CD4-positive, alpha-beta T cell treated with Interleukin-4 for 1 hour (primary cell): ENCODE measurements around the gene SCARB1.
A peak's percentile ranks its signal among the peaks of the same experiment; 100 is the strongest.

Experiments used
- DNase-seq, 2 donors: peaks; one replicate each; pipeline ENCODE4 v3.0.0-alpha.2; 2020 to 2022

SCARB1 gene

DNA sequence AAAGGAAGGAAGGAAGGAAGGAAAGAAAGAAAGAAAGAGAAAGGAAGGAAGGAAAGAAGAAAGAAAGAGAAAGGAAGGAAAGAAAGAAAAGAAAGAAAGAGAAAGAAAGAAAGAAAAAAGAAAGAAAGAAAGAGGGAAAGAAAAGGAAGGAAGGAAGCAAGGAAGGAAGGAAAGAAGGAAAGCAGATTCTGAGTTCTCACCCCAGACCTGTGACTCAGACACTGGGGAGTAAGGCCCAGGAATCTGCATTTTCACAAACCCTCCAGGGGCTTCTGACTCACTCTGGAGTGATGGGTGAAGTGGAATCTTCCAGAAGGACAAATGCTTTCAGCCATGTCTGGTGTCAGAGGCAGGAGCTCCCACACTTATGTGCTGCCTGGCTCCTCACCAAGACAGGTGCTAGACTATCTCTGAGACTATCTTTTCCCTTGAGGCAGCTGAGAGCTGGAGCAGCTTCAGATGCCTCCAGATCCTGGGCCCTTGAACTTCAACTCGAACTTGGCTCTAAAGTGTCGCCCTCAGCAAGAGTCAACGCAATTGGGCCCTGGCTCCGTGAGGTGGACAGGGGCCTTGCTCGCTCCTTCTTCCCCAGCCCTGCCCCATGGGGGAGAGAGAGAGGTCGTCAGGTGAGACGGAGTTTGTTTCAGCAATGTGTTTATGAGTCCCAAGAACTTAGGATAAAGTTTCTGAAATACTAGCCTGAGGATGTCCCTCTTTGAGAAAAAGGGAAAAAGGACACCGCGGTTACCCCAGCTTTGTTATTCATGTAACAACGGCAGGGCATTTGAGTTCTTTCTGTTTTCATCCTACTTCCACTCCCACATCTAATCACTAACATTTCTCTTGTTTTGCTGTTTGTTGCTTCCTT, 19.8 kb upstream of the SCARB1 start:
- DNase-seq = no peak

DNA sequence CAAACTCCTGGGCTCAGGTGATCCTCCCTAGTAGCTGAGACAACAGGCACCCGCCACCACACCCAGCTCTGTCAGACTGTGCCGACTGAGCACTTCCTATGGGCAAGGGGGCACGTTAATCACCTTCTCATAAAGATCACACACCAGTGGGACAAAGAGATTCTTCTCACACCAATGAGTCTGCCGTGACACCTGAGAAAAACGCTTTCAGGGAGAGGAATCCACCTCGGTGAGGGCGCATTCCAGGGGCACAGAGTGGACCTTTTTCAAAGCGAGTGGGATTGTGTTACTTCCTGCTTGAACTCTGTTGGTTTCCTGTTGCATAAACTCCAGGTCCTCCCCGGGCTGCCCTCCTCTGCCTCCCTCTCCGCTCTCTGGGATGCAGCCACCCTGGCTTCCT, 17.5 kb upstream of the SCARB1 start:
- DNase-seq = no peak

DNA sequence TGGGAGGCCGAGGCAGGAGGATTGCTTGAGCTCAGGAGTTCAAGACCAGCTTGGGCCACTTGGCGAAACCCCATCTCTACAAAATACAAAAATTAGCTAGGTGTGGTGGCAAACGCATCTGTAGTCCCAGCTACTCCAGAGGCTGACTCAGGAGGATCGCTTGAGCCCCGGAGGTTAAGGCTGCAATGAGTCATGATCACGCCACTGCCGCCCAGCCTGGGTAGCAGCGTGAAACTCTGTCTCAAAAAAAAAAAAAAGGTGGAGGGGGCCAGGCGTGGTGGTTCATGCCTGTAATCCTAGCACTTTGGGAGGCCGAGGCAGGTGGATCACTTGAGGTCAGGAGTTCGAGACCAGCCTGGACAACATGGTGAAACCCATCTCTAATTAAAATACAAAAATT, 16.7 kb upstream of the SCARB1 start:
- peak in 1 of 2 donors; percentile 24 for DNase-seq

DNA sequence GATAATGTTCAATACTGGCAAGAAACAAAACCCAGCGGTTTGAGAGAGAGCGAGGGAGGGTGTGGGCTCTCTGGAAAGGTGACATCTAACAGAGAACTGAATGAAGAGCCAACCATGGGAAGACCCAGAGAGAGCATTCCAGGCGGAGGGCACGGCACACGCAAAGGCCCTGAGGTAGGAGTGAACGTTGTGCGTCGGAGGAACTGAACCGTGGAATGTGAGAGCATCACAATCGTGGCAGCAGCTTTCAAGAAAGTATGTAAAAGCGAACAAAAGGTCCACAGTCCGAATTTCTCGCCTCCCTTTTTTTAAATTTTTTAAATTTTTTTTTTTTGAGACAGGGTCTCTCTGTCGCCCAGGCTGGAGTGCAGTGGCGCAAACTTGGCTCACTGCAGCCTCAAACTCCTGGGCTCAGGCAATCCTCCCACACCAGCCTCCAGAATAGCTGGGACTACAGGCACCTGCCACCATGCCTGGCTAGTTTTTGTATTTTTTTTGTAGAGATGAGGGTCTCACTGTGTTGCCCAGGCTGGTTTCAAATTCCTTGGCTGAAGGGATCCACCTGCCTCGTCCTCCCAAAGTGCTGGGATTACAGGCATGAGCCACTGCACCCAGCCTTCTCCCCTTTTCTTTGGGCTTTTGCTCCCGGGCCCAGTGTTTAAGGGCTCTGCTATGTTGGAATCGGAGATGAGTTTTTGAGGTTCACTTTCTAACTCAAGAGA, 15.3 kb upstream of the SCARB1 start:
- no peak for DNase-seq

DNA sequence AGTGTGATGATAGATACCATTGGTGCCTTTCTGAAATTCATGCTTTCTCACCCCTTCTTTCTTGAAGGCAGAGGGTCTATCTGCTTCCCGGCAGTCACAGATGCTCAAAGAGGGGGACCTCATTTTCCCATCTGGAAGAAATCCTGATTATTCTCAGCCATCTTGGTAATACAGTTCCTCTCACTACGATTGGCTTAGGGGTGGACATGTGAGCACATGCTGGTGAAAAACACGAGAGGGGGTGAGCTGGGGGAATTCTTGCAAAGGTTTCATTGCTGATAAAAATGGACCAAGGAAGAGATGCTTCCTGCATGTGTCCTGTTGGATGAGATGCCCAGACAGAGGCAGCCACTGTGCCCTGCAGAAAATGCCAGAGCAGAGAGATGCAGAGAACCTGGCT, 13.8 kb upstream of the SCARB1 start:
- DNase-seq = no peak

DNA sequence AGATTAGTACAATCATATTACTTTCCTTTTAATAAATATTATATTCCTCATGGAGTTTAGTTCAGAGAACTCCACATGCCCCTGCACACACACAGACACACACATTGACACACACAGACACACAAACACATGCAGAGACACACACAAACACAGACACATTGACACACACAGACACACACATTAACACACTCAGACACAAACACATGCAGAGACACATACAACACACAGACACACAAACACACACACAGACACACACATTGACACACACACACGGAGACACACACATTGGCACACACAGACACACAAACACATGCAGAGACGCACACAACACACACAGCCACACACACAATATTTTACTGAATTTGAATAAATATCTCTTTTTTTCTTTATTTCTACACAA, 12.5 kb upstream of the SCARB1 start:
- DNase-seq = no peak

DNA sequence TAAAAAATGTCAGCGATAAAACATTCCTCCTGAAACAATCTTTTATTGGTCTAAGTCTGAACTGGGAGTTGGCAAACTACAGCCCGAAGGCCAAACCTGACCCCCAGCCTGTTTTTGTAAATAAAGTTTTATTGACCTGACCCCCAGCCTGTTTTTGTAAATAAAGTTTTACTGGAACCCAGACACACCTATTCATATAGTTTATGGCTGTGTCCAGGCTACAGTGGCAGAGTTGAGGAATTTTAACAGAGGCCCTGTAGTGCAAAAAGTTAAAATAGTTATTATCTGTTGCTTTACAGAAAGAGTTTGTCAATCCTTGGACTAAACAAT, 12.1 kb upstream of the SCARB1 start:
- DNase-seq = no peak

DNA sequence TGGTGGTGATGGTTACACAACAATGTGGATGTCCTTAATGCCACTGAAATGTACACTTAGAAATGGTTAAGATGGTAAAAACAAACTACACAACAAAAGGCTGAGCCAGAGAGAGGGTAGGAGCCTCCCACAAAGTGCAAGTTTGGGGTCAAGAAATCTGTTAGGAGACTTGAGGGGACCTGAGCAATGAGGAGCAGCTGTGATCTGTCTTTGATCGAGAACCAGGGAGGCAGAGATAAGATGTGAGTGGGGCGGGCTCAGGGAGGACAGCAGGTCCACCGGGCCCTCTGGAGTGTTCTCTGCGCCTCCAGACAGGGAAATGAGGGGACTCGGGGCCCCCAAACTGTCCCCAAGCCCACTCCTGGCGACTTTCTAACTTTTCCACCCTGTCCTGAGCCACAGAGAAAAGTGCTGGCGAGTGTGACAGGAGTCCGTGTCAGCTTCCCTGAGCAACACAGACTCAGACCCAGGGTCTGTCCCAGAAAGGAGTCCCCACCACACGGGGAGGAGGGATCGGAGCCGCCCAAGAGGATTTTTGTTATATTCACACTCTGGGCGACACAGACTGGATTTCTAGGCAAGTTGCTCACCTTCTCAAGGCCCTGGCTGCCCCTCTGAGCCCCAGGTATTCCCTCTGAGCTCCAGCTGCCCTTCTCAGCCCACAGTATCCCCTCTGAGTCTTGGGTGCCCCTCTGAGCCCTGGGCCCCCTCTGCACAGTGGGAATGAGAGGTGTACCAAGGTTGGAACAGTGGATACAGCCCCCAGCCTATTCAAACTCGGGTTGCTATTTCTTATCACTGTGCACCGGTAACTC, 11.5 kb upstream of the SCARB1 start:
- no peak for DNase-seq

DNA sequence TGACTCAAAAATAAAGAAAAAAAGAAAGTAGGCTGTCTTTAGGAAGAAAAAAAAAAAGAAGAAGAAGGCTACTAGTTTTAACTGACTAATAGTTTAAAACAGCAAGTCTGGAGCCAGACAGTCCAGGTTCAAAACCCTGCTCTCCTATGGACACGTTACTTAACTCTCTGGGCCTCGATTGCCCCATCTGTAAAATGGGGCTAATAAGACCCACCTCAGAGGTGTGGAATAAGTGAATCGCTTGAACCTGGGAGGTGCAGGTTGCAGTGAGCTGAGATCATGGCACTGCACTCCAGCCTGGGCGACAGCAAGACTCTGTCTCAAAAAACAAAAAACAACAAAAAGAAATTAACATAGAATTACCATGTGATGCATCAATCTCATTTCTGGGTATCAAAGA, 10.5 kb upstream of the SCARB1 start:
- no peak for DNase-seq

DNA sequence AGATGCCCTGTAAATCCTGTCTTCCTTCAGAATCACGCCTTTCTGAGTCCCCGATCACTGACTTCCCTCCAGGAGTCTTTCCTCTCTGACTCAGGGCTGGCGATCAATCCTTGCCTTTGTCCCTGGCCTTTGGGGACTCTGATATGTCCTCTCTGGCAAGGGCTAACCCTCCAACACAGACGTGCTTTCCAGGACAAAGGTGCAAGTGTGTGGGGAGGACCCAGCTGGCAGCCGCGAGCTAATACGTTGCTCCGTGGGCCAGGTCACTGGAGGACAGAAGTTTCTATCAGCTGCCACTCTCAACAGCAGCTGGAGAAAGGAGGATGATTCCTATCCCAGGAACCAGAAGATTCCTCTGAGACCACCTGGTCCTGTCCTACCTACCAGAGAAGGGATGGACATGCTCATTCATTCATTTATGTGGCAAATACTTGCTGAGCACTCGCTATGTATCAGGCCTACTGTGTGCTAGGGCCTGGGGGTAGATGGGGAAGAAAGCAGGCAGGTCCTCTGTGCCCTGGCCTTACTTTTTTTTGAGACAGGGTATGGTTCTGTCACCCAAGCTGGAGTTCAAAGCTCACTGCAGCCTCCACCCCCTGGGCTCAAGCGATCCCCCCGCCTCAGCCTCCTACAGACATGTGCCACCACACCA, 8.5 kb upstream of the SCARB1 start:
- DNase-seq = no peak

DNA sequence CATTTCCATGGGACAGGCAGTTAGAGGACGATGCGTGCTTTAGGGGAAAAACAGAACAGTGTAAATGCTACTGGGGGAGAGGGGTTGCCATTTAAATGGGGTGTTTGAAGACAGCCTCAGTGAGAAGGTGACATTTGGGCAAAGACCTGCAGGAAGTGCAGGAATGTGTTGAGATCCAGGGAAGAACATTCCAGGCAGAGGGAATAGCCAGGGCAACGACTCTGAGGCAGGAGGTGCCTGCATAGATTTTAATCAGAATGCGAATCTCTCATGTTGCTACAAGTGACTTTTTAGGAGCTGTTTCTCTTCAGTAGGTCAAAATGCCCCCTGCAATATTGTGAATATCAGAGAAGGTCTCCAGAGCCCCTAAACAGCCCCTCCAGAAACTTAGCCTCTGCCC, 7.6 kb upstream of the SCARB1 start:
- DNase-seq = no peak

DNA sequence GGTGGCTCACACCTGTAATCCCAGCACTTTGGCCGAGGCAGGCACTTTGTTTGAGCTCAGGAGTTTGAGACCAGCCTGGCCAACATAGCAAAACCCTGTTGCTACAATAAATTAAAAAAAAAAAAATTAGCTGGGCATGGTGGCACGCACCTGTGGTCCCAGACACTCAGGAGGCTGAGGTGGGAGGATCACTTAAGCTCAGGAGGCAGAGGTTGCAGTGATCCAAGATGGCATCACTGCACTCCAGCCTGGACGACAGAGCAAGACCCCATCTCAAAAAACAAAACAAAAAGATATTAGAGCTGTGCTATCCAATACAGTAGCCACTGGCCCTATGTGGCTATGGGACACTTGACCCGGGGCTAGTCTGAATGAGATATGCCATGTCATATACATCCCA, 6.9 kb upstream of the SCARB1 start:
- DNase-seq = no peak

DNA sequence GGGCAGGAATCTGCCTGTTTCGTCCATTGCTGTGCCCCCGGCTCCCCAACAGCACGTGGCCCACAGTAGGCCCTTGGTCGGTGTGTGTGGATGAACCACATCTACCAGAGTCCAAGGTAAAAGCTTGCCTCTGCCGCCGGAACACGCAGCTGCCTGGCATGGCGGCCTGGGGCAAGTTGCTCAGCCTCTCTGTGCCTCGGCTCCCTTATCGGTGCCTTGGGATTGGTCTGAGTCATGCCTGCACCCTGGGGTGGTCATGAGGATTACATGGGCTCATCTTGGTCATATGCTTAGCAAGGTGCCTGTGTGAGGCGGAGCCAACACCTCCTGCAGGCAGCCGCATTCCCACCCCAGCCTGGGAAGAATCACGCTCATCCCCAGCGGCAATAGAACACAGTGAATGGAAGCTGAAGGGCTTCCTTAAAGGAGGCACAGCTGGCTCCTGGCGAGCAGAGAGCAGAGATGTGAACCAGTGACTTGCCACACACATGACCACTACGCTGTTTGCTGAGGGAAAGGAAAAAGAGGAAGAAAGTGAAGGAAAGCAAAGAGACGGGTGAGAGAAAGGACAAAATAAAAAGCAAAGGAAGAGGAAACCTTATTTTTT, 5.5 kb upstream of the SCARB1 start:
- peak in 1 of 2 donors; percentile 31 for DNase-seq

DNA sequence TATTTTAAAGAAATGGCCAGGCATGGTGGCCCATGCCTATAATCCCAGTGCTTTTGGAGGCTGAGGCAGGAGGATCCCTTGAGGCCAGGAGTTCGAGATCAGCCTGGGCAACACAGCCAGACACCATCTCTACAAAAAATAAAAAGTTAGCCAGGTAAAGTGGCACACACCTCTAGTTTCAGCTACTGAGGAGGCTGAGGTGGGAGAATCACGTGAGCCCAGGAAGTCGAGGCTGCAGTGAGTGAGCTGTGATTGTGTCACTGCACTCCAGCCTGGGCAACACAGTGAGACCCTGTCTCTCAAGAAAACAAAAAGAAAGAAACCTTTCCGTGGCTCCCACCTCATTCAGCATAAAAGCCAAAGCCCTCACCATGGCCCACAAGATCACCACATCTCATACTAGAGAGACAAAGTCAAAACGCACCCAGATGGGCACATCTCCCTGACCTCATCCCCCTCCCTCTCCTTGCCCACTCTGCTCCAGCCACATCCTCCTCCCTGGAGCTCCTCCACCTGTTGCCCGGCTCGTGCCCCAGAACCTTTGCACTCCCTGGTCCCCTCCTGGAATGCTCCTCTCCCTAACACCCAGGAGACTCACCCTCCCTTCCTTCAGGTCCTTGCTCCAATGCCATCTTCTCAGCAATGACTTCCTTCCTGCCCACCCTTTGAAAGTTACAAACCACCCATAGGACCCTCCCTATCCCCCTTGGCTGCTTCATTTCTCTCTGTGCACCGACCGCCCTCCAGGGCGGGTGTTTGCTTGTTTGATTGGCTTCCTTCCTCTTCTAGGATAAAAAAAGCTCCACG, 4.8 kb upstream of the SCARB1 start:
- DNase-seq = no peak

DNA sequence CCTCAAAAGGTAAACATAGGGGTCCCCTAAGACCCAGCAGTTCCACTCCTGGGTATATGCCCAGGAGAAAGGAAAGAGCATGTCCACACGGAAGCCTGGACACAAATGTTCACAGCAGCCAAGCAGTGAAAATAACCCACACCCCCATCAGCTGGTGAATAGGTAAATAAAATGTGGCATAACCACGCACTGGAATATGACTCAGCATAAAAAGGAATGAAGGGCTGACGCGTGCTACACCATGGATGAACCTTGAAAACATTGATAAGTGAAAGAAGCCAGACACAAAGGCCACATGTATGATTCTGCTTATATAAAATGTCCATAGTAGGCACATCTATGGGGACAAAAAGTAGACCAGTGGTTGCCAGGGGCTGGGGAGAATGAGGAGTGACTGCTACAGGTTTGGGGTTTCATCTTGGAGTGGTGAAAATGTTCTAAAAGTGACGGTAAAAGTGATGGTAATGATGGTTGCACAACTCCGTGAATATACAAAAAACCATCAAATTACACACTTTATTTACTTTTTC, 3.8 kb upstream of the SCARB1 start:
- DNase-seq = no peak

DNA sequence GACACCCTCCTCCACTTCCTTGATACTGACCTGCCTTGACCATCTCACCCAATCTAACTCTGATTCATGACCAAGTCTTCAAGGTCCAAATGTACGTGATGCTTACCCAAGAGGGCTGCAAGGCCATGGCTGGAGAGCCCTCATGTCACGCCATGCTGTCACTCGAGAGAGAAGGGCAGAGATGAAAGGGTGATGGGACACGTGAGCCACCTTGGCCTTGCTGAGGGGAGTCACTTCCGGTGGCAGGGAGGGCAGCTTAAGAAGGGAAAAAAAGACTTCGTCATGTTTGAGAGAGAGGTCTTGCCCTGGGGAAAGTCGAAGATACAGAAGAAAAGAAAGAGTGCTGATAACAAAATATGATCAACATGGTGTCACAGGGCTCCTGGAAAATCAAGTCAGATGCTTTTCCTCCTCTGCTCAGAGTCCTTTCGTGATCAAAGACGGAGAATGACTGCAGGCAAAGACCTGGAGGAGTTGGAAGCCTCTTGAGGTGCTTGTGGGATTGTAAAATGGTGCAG, 3.3 kb upstream of the SCARB1 start:
- no peak for DNase-seq

DNA sequence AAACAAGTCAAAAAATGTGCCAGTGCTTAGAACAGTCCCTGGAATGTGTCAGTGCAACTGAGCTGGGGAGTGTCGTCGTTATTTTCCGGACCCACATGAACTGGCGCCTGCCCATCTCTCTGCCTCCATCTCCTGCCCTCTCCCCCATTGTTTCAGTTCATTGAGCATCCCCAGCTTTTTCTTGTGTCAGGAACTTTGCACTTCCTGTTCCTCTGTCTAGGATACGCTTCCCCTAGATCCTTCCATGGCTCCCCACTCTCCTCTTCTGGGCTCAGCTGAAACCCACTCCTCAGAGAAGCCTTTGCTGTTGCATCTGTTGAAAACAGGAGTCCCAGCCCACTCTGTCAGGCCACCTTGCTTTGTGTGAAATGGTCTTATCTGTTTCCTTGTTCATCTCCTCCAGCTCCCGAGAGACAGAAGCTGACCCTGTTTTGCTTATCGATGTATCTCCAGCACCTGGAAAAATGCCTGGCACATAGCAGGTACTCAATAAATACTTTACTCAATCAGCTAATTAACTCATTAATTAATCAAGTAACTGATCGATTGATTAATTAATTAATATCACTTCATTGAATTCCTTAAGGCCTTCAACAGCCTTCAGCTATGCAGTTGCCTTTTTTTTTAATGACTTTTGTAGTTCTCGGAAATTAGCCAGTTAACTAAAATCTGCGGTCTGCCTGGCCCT, 2.7 kb upstream of the SCARB1 start:
- DNase-seq = no peak

DNA sequence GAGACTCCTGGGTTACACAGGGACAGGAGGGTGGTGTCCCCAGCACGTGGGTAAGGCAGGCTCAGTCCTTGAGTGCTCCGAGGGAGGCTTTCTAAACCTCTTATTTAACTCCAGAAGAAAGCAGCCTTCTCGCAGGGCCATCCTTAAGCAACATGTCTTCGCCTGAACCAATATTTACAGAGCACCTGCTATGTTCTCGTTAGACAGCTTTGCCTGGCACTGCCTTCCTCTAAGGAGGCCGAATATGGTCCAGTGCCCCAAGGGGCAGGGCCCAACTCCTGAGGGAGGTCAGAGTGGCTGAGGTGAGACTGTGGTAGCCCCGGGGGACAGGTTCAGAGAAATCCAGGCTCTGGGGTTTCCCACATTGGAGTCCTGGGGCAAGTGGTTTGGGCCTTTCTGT, 2.1 kb upstream of the SCARB1 start:
- DNase-seq = no peak

DNA sequence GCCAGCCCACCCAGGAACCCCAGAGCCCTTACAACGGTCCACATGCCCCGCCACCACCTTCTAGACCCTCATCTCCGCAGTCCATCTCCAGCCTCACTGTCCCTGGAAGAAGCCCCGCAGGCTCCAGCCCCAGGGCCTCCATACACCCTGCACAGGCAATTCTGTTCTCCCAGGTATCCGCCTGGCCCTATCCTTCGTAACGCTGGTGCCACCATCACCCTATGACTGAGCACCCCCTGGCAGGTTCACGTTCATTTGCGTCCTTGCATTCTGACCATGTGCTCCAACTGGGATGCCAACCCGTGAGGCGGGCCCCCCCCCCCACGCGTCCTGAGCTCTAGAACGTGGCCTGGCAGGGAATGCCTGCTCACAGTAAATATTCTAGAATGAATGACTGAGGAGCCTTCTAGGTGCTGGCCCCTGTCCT, 675 bp upstream of the SCARB1 start:
- no peak for DNase-seq

DNA sequence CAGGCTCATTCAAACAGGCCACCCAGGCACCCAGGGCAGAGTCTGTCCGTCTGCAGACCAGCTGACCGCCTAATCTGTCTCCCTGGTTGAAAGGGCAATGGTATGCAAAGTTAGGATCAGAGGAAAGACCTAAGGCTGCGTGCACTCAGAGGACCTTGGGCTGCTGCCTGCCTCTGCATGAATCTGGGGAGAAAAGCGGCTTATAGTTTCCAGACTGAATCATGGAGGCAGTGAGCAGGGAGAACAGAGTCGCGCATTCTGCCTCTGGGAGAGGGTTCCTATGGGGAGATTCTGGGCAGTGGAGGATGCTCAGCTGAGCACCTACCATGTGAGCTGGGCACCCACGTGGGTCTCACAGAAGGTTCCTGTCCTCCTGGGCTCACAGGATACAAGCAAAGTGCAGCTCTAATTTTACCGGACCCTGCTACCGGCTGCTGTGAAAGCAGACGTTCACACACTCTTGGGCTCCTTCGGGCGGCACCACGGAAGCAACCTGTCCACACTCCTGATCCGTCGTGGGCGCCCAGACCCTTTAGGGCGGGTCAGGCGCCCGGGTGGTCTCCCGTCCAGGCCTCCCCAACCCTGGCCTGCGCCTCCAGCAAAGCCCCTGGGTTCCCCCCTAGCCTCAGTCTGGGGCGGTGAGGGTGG, 772 bp downstream of the SCARB1 start:
- DNase-seq = peak in 1 of 2 donors; percentile 4
